GM12878 (cell line): ENCODE measurements around the gene HSD11B1L. TPM values are rescaled to one million over a fixed set of nuclear protein-coding genes. Genes with fewer than 3 reads are reported as not detected.

Source experiments
- BMI1 ChIP-seq: fragments of 450-650 bp; IDR thresholded peaks from 2 replicates; pipeline ENCODE4 v1.6.1; 2016; ENCODE audit warnings: mild to moderate bottlenecking, moderate library complexity, borderline replicate concordance
- CBX5 ChIP-seq: sonication (generic); IDR thresholded peaks from 2 replicates; pipeline ENCODE4 v1.6.1; 2016; ENCODE audit warnings: low read depth, moderate library complexity, mild to moderate bottlenecking, inconsistent platforms
- CHD4 ChIP-seq: fragments of 200-600 bp; sonication (generic); IDR thresholded peaks from 2 replicates; pipeline ENCODE4 v1.6.1; 2016; ENCODE audit warnings: mild to moderate bottlenecking
- CREB1 ChIP-seq: IDR thresholded peaks from 2 replicates; pipeline ENCODE4 v1.6.1; 2012; ENCODE audit warnings: low read depth, mild to moderate bottlenecking, inconsistent platforms
- ETV6 ChIP-seq, 2 experiments: fragments of 450-650 bp in 1 of 2; IDR thresholded peaks in 1 of 2; conservative IDR thresholded peaks in 1 of 2; 2 replicates each; pipeline ENCODE4 v1.6.1; 2014; ENCODE audit warnings: antibody characterized with exemption in 1 of 2, borderline replicate concordance in 1 of 2, low read depth in 1 of 2, mild to moderate bottlenecking in 1 of 2, moderate library complexity in 1 of 2
- FOXK2 ChIP-seq: fragments of 450-650 bp; IDR thresholded peaks from 2 replicates; pipeline ENCODE4 v1.6.1; 2017; ENCODE audit warnings: mild to moderate bottlenecking, moderate library complexity
- HDAC6 ChIP-seq: fragments of 200-600 bp; sonication (generic); IDR thresholded peaks from one replicate; pipeline ENCODE4 v1.8.0; 2017; ENCODE audit warnings: antibody characterized with exemption; ENCODE audit not compliant: unreplicated experiment
- LARP7 ChIP-seq: fragments of 450-650 bp; IDR thresholded peaks from 2 replicates; pipeline ENCODE4 v1.6.1; 2017; ENCODE audit warnings: mild to moderate bottlenecking
- MTA3 ChIP-seq: IDR thresholded peaks from 2 replicates; pipeline ENCODE4 v1.6.1; 2012; ENCODE audit warnings: low read length, inconsistent platforms, borderline replicate concordance
- NFXL1 ChIP-seq: fragments of 450-650 bp; IDR thresholded peaks from 2 replicates; pipeline ENCODE4 v1.6.1; 2017; ENCODE audit warnings: antibody characterized with exemption, mild to moderate bottlenecking, borderline replicate concordance
- NR2C1 ChIP-seq: fragments of 450-650 bp; IDR thresholded peaks from 2 replicates; pipeline ENCODE4 v1.6.1; 2017; ENCODE audit warnings: antibody characterized with exemption, mild to moderate bottlenecking, moderate library complexity
- NR2C2 ChIP-seq: IDR thresholded peaks from 2 replicates; pipeline ENCODE4 v1.6.1; 2011; ENCODE audit warnings: borderline replicate concordance, low read depth; ENCODE audit not compliant: control insufficient read depth, insufficient read length
- PRDM15 ChIP-seq: fragments of 450-650 bp; formaldehyde crosslinking; IDR thresholded peaks from 2 replicates; pipeline ENCODE4 v1.4.0; 2020; ENCODE audit warnings: mild to moderate bottlenecking, moderate library complexity
- polyA plus RNA-seq, 11 experiments: library from polyadenylated mRNA; depleted of rRNA in 4 of 11; unstranded in 6 of 11; stranded (reverse) in 5 of 11; fragments of >200 nt; fragmentation: Nextera tagmentation in 4 of 11; fragmentation: Illumina TruSeq in 1 of 11; extraction: Ambion mirVana in 4 of 11; extraction: Trizol in 1 of 11; gene quantifications; 1 replicate in 1 of 11; 2 replicates in 10 of 11; pipeline versions ENCODE4 v1.2.1 to v1.2.3, GENCODE V29; 2011 to 2016; ENCODE audit warnings: inconsistent platforms in 2 of 11, missing spikeins in 2 of 11, low read depth in 1 of 11
- total RNA-seq, 4 experiments: library from RNA; depleted of rRNA in 3 of 4; stranded (reverse); fragments of >200 nt in 3 of 4; fragmentation: Illumina TruSeq in 1 of 4; extraction: Trizol in 1 of 4; gene quantifications; 2 replicates each; pipeline versions ENCODE4 v1.2.1 to v1.2.3, GENCODE V29; 2013 to 2021
- TF ChIP-seq, protein P1 (sequence below): fragments of 450-650 bp; IDR thresholded peaks from 2 replicates; pipeline ENCODE4 v1.6.1; 2017; ENCODE audit warnings: mild to moderate bottlenecking

Gene HSD11B1L
- total and polyA plus RNA-seq, 10 of the 15 experiments (the other 5 are each of a cell fraction or from before 2014, with no cell fraction given): 0.29 to 1.8 (median 1.1) TPM; not detected in 1

- TF ChIP-seq MTA3: no peak
- TF ChIP-seq NFXL1: no peak
- peak; percentile 84 for TF ChIP-seq NR2C1
- peak; percentile 68; the same call in 1 of the 2 replicates for TF ChIP-seq PRDM15
- TF ChIP-seq, protein P1, sequence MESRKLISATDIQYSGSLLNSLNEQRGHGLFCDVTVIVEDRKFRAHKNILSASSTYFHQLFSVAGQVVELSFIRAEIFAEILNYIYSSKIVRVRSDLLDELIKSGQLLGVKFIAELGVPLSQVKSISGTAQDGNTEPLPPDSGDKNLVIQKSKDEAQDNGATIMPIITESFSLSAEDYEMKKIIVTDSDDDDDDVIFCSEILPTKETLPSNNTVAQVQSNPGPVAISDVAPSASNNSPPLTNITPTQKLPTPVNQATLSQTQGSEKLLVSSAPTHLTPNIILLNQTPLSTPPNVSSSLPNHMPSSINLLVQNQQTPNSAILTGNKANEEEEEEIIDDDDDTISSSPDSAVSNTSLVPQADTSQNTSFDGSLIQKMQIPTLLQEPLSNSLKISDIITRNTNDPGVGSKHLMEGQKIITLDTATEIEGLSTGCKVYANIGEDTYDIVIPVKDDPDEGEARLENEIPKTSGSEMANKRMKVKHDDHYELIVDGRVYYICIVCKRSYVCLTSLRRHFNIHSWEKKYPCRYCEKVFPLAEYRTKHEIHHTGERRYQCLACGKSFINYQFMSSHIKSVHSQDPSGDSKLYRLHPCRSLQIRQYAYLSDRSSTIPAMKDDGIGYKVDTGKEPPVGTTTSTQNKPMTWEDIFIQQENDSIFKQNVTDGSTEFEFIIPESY: no peak; the same call in 1 of the 2 replicates
- peak; percentile 99 for TF ChIP-seq BMI1
- no peak for TF ChIP-seq ETV6 (conservative IDR thresholded peaks at IDR 0.05 in 1 of 2, IDR thresholded peaks at IDR 0.05 in 1 of 2; ENCODE audit: borderline replicate concordance in 1 of 2, low read depth in 1 of 2)
- TF ChIP-seq CREB1: peak; percentile 90
- TF ChIP-seq CHD4: no peak
- TF ChIP-seq NR2C2: no peak
- TF ChIP-seq CBX5: no peak
- no peak for TF ChIP-seq FOXK2
- no peak; the same call in none of the 2 replicates for TF ChIP-seq LARP7
- TF ChIP-seq HDAC6: peak; percentile 65
Observed at GRCh38 chr19:5680437-5681368, at the start of gene HSD11B1L, which contains the start of gene MICOS13 (continued).
